Measurements from ENCODE around the gene PRSS35.

DNA sequence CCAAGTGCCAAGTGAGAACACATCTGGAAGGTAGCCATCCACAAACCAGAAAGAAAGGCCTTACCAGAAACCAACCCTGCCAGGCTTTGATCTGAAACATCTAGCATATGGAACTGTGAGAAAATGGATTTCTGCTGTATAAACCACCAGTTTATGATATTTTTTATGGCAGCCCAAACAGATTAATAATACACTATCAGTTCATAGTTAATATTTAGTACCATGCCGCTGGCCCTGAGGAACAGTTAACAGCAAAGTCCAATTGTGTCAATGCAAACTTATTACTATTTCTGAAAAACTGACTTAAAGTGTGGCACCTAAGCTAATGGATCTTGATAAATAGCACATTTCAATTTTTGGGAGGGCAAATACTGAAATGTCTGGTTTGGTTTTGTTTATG, 35.4 kb upstream of the PRSS35 start:
- TF ChIP-seq, protein P1, sequence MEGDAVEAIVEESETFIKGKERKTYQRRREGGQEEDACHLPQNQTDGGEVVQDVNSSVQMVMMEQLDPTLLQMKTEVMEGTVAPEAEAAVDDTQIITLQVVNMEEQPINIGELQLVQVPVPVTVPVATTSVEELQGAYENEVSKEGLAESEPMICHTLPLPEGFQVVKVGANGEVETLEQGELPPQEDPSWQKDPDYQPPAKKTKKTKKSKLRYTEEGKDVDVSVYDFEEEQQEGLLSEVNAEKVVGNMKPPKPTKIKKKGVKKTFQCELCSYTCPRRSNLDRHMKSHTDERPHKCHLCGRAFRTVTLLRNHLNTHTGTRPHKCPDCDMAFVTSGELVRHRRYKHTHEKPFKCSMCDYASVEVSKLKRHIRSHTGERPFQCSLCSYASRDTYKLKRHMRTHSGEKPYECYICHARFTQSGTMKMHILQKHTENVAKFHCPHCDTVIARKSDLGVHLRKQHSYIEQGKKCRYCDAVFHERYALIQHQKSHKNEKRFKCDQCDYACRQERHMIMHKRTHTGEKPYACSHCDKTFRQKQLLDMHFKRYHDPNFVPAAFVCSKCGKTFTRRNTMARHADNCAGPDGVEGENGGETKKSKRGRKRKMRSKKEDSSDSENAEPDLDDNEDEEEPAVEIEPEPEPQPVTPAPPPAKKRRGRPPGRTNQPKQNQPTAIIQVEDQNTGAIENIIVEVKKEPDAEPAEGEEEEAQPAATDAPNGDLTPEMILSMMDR (conservative IDR thresholded peaks at IDR 0.05) = no peak
- TF ChIP-seq EZH2 (IDR thresholded peaks at IDR 0.05; ENCODE audit: low read depth) = no peak
